GM21717 (cell line): Measurements from ENCODE around the gene NBEA.
"Not testable (repeated sequence)": the region's sequence is repeated elsewhere in the genome, so short reads cannot be mapped to it uniquely, and the experiment has no call there.

Source experiments
- ATAC-seq: cut with Tn5 transposase; IDR thresholded peaks from one replicate; pipeline ENCODE4 v1.9.1; 2021; ENCODE audit warnings: mild to moderate bottlenecking, moderate library complexity; ENCODE audit not compliant: unreplicated experiment

NBEA gene

DNA sequence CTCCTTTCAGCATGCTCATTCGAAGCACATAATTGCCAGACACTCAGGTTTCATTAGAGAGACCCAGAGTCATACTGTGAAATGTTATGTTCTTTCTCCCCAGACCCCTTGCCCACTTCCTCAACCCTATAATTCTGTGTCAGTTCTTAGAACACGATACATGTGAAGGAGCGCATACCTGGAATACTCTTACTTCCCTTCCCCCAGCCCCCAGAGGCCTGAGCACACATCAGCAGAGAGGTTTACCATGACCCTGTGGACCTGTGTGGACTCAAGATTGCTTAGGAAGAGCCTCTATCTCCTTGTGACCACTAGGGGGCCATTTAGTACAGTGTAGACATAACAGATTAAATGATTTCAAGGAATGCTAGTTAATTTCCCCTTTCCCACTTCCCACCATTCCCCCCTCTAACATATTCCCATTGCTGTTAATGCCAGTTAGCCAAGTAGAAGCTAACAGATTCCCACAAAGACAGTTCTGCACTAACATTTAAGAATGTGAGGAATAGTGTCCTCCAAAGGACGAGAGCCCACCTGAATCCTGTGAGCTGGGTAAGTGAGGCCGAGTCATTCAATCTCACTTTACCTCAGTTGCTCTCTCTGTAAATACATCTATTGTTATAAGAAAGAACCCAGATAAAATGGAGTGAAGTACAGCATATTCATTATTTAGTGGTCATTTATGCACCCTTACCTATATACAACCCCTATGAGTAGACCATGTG is 688.6 kb downstream of the NBEA start:
- peak; percentile 72 for ATAC-seq

DNA sequence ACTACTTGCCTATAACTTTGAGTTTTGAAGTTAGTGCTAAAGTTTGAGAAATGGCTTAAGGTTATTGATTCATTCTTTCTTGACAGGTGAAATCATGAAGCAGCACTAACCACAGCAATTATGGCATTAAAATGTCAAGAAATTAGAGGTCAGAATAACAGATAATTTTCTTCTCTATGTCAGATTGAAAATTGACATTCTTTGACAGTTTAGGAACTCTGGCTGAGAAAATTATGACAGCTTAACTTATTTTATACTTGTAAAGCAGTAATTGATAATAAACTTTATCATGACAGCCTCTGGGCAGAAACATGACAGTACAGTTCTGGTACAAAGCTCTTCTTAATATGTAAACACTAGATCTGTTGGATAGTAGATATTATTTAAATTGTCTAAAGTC is 689.6 kb downstream of the NBEA start:
- ATAC-seq = no peak

DNA sequence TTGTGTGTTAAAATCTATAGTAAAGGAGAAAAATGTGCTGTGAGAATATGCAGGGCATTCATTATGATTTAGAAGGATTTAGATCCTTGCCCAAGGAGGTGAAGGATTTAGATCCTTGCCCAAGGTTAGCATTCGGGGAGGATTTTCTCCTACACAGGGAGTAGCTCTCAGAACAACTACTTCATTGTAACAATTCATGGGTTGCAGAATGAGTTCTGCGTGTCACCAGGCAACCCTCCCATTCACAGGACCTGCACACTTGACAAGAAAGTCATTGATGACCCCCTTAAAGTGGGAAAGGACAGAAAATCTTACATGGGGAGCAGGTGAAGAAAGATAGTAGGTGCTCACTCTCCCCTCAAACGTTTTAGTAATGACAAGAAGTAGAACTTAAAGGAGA is 701.6 kb downstream of the NBEA start:
- ATAC-seq = no peak

DNA sequence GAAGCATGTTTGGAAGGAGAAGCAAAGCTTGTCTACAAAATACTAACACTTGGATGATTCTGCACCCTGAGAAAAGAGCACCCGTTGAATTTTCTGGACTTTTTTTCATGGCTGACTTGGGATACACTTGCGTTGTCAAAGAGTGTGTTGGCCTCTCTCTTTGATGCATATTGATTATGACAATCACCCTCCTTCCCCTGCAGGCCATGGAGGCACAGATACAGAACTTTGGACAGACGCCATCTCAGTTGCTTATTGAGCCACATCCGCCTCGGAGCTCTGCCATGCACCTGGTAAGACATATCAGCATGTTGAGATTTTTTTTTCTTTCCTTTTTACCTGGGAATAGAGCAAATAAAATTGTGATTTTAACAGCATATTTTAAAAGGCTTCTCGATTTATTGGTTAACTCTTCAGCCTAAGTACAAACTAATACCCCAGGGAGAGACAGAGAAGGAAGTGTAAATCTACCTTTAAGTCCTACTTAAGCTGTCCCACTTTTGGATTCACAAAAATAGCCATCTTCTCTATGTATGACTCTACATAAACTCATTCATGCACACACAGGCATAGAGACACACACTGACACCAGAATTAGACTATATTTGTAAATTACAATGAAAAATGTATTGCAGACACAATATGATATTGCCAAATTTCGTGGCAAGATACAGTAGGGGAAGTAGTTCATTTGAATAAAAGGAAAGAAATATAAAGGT is 704.1 kb downstream of the NBEA start:
- no peak for ATAC-seq

DNA sequence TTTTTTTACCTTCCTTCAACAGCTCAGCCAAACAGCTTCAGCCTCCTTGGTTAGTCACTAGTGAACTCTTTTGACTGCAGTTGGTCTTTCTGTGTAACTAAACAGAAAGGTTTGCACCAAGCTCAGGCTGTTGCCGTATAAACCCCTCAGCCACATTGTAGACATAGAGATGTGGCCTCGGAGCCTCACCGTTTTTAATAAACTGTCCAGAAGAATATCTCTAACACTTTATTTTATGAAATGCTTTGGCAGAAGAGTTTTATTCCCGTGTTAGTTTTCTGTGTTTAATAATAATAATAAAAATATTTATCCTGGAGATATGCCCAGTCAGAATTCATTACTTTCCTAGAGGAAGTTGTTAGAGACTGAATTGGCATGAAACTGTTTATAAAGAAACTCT is 706.1 kb downstream of the NBEA start:
- no peak for ATAC-seq

DNA sequence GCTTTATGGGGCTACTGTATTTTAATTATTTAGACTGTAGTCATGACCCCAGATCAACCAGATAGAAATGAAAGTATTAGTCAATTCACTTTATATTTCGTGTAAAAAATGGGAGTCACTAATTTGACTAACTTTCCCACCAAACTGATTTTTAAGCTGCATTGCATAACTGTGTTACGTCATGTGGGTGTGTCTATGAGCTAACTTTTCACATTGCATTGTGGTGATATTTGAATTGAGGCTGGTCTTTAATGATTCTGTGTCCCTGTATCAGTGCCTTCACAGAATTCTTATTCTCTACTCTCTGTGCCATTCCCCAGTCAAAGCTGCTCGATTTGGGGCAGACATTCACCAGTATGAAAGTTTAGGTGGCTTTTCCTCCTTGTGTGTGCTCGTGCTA is 707.1 kb downstream of the NBEA start:
- no peak for ATAC-seq

DNA sequence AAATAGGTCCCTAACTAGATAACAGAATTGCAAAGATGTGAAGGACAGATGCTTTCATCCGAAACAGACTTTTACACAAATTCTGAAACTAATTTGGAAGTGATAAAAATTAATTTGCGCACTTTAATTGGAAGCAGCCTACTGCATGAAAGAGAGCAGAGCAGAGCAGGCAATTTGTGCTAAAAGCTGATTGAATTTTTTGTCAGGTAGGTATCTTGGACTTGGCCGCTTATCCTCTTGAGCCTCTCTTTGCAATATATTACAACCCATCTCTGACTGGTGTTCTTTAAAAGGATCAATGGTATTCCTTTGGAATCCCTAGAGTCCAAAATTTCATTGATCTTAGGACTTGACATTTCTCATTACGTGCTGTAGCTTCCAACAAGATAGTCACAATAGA is 717.7 kb downstream of the NBEA start:
- no peak for ATAC-seq

DNA sequence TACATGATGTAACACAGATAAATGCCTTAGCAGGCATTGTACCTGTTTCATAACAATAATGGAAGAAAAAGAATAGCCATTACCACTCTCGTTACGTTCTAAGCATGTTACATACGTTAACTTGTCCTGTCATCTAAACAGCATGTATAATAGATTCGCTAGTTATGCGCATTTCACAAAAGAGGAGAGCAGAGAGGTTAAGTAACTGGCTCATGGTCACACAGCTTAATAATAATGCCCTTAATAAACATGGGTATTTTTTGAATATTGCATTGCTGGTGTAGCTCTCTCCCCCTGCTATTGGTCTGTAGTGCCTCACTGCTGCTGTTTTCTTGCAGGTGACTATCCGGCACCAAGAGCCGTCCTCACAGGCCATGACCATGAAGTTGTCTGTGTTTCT is 722.7 kb downstream of the NBEA start:
- ATAC-seq = no peak

DNA sequence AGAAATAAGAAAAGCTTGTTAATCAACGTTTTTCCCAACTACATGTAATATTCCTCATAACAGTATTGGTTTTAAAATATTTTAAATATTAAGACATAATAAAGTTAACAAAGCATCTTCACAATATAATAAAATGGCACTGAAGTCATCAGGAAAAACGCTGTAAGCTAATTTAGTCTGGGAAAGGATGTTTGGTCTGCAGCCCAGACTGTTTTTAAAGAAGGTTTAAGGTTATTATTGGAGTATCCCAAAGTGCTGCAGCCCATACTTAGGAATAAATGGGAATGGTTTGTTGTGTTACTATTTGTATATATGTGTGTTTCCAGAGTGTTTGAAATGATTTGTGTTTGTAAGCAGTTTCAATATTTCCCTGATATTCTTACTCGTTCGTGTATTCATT is 727.3 kb downstream of the NBEA start:
- ATAC-seq = no peak

DNA sequence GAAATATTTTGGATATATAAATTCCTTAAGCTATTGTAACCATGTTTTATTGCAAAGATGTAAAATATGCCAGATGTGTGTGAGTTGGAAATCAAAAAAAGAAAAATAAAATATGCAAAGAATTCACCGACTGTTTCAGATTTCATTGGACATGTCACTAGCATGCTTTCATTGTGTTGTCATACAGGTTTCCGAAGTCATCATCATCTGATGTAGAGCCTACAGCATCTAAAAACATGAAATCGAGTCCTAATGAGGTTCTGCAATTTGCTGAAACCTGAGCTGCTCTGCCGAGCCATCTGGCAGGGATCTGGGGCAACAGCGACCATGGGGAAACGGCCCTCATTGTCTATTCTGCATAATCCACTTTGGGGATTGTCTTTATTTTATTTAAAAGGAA is 730.5 kb downstream of the NBEA start:
- ATAC-seq = no peak

DNA sequence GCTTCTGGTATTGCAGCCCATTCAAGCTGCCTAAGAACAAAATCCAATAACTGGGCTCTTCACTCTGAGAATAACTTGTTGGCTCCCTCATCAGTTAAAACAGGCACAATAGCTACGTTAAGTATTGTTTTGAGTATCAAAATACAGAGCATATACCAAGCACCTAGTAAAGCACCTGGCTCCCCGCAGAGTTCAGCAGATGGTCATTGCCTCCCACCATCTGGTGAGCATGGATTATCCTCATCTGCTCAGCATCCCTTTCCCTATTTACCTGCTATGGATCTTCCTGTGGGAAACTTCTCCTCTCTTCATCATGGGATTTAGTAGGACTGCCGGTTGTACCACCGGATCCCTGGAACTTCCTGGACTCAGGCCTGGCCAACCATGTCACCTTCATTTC is 733.6 kb downstream of the NBEA start:
- ATAC-seq = no peak

DNA sequence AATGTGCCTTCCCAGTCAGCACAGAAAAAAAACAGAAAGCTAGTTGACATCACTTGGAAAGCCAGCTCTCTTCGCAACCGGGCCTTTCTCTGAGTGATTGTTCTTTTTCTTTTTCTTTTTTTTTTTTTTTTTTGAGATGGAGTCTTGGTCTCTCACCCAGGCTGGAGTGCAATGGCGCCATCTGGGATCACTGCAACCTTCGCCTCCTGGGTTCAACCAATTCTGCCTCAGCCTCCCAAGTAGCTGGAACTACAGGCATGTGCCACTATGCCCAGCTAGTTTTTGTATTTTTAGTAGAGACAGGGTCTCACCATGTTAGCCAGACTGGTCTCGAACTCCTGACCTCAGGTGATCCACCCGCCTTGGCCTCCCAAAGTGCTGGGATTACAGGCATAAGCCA is 735.8 kb downstream of the NBEA start:
- not testable (repeated sequence) for ATAC-seq

DNA sequence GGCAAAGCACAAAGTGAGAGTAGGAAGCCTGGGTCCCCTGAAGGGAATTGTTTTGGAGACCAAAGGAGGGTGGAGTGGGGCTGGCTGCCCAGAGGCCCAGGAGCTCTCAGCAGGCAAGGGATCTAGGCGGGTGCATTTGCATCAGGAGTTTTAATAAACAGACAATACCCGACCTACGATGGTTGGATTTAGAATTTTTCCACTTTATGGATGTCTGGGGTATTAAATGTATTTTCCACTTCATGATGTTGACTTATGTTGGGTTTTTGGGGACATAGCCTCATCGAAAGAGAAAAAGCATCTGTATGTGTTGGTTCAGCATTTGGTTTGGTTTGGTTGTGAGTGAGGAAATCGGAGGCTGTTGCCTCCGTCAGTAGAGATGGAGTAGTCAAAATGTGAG is 739.6 kb downstream of the NBEA start:
- no peak for ATAC-seq

DNA sequence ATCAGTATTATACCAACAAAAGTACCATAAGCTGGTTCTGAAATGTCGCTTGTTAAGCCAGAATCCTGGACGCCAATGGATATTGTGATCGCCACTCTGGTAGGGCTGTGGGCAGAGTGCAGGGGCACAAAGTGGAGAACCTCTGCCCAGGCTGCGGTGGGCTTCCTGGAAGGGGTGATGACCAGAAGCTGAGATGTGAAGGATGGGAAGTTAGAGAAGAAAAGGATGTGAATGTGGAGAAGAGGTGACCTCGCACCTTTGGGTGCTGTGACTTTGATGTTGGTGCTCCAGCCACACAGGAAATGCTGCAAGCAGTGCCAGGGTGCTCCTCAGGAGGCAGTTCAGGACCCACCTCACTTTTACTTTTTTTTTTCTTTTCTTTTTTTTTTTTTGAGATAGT is 742.4 kb downstream of the NBEA start:
- no peak for ATAC-seq

DNA sequence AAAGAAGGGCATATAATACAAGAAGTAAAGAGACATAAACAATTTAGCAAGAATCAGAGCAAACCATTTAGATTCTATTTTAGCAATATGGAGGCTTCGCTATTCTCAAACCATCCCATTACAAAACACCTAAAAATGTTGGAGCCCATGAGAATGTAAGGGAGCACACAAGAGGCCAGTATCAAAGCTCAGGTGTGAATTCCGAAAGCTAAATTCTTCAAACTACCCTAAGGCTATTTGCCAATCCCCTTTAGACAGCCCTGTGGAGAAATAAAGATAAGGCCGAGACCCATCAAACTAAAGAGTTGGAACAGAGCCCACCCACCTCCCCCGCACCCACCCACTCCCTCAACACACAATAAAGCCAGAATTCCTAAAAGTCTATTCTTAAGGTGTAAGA is 745.3 kb downstream of the NBEA start:
- ATAC-seq = no peak

DNA sequence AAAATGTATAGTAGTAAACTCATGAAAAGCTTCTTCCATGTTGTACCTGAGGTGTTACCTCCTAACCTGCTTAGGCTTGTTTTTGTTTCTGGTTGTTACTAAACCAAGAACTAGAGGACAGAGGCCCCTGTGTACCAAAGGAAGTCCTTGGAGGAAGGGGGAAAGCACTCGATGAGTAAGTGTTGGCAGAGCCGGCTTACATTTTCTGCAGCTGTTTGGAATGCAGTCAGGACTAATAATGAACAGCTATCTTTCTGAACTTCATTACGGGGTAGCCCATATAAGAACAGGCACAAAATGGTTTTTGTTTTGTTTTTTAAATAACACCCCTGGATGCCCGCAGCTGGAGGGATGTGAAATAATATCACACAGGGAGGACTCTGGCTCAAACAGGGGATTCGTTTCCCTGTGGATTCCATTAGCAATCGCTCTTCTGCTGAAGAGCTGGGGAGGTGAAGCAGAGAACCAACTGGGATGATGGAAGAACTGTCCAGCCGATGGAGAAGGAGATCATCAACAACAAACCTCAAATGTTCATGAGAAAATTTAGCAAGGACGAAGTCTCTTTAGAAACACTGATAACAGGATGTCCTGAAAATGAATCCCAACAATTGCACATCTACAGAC is 748.6 kb downstream of the NBEA start:
- no peak for ATAC-seq

DNA sequence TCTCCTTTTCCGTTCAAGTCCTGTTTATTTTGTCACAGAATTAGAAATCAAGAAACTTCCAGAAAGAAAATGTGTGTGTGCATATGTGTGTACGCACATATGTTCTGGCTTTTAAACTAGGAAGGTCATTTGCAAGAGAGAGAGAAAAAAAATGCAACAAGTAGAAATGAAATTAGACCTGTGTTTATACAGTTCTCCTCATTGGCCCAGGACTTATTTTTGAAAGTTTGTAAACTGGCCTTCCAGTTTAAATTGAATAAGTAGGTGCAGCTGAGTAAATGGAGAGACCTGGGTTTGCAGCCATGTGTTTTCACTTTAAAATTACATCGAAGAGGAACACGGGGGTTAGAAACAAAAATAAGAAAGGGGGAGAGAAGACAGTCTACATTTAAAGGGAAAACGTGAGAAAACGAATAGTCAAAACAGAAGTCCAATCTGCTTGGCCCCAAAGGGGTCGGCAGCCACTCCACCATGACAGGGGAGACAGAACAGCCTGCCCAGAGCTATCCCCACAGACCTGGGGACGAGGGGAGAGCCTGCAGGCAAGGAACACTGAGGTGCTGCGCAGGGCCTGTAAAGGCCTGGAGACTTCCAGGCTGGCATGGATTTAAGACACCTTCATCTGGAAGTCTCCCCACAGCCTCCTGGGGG is 751.2 kb downstream of the NBEA start:
- no peak for ATAC-seq

DNA sequence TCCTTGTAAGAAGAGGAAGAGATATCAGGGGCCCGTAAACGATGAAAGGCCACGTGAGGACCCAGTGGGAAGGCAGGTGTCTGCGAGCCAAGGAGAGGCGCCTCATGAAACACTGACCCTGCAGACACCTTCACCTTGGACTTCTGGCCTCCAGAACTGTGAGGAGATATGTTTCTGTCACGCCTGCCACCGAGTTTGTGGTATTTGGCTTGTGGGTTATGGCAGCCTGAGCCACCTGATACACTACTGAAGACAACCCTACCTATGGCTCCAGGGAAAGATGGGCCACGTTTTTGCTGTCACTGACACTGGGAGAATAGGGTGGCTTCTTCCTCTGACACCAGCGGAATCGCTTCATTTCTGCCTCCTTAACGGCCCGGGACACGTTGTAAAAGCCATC is 752.0 kb downstream of the NBEA start:
- ATAC-seq = no peak

DNA sequence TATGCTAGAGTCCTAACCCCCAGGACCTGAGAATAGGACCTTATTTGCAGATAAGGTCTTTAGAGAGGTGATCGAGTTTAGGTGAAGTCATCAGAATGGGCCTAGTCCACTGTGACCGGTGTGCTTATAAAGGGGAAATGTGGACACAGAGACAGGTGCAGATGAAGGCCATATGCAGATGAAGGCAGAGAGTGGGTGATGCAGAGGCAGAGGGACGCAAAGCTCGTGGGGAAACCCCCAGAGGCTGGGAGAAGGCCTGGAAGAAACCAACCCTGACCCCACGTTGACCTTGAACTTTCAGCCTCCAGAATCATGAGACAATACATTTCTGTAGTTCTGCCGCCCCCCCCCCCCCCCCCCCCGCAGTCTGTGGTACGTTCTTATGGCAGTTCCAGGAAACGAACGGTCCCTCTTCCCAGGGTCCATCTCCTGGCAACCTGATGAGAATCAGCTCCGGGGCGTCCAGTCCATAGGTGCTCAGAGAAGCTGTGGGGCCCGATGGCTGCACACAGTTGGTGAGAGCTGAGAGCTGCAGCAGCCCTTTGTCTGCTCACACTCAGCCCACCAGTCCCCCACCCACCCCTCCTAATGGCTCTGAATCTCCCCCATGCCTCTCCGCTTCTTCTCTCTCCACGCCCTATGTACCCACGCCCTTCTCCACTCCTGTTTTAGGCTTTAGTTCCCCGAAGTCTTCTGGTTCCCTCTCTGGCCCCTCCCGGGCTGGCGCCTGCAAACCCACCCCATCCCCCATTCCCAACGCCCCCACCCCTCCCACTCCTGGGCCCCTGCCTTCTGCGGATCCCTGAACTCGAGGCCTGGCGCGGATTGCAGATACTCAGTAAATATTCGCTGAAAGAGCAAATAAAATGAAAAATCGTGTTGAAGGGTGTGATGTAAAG is 752.7 kb downstream of the NBEA start:
- no peak for ATAC-seq

DNA sequence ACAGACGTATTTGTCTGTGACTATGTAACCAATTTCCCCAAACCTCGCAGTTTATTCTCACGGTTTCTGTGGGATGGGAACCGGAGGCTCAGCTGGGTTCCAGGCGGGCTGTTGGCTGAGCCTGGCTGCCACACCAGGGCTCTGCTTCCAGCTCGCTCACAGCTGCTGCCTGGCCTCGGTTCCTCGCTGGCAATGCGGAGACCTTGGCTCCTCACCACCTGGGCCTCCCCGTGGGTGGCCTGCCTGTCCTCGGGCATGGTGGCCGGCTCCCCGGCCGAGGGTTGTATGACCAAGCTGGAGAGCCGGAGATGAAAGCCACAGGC is 753.3 kb downstream of the NBEA start:
- no peak for ATAC-seq

DNA sequence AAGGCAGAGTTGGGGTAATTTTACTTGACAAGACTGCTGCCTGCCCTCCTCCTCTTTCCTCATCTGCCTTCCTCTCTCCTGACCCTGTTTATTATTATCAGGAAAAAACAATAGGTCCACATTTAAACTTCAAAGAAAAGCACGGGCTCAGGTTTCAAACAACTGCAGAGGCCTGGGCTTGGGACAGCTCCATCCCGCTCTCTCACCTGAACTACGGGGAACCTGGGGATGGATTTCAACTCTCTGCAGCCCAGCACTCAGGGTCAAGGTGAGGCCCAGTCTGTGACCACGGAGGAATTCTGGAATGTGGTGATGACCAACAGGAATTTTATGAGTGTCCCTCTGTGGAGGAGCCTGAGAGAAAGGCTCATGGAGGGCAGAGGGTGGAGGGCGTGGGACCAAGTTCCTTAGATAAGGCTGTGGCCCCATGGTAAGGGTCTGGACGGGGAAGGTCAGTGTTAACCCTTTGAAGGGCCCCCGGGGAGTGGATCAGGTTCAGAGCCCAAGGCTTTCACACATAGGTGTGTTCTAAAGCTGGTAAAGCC is 755.2 kb downstream of the NBEA start:
- ATAC-seq = no peak
